Measurements from ENCODE around the gene TMTC1.

Gene TMTC1

DNA sequence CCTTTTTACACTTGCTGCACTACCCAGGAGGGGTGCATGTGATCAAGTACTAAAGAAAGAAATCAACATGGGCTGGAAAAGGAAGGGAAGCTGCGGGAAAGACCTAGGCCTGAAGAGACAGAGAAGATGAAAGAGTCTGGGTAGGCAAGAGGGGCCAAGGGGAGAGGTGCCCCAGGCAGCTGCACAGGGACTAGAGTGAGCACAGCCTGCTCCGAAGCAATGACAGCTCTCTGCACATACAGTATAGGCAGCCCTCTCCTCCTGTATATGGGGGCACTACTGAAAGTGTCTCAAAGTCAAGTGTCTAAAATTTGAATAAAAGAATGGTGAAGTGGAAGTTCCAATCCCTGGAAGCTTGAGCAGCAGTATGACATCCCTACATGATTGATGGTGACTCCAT lies 112.0 kb downstream of the TMTC1 start:
- no peaks in the 10 kb centered on the region for H3K36me3 ChIP-seq (ENCODE audit: insufficient read depth, low read length)
- H3K9me3 ChIP-seq (ENCODE audit: control insufficient read depth, insufficient read depth, low read length), result no peaks in the 10 kb centered on the region
- peaks cover 4% of the 10 kb centered on the region; the same call in 1 of the 2 replicates for H3K4me1 ChIP-seq (ENCODE audit: insufficient read depth, low read length)
- H3K9ac ChIP-seq (ENCODE audit: low read depth, low read length), result no peak overlapping the region

DNA sequence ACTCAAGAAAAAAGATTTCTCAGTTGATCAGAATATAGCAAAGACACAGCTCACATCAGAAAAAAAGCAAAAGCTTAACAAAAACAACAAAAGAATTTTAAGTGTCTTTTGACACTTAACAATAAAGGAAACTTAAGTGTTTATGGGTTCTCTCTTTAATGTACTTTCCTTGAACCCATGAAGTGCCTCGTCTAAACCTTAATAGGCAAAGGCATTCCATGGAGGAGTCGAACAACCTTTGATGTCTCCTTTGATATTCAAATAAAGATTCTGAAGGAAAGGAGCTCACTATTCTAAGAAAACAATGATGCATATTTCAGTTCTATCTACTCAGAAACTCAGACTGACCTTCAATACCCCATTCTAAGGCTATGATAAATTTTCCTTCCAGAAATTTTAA lies 116.7 kb downstream of the TMTC1 start:
- Histone ChIP-seq H3K9me3 (ENCODE audit: control insufficient read depth, insufficient read depth, low read length) (no peaks in the 10 kb centered on the region), H3K36me3 (ENCODE audit: insufficient read depth, low read length) (no peaks in the 10 kb centered on the region), H3K9ac (ENCODE audit: low read depth, low read length) (no peak overlapping the region), H3K4me1 (ENCODE audit: insufficient read depth, low read length) (peaks cover 12% of the 10 kb centered on the region; the same call in 1 of the 2 replicates)

DNA sequence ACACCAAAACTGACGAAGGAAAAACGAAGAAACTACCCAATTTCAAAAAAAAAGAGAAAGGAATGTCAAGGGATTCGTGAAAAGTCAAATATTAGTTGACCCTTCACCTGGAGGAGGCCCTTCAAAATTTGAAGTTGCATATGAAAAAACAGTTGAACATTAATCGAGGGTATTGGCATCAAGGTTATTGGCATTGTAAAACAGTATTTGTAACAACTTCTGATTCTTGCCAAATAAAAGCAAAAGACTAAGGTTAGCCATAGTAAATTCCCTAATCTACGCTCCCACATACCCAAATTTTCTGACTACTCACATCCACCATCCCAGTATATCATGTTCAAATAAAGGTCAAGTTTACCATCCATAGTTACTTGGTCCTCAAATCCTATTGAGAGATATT lies 118.6 kb downstream of the TMTC1 start:
- H3K9me3 ChIP-seq (ENCODE audit: control insufficient read depth, insufficient read depth, low read length), result no peaks in the 10 kb centered on the region
- H3K36me3 ChIP-seq (ENCODE audit: insufficient read depth, low read length), result no peaks in the 10 kb centered on the region
- peaks cover 12% of the 10 kb centered on the region; the same call in 1 of the 2 replicates for H3K4me1 ChIP-seq (ENCODE audit: insufficient read depth, low read length)
- no peak overlapping the region for H3K9ac ChIP-seq (ENCODE audit: low read depth, low read length)

DNA sequence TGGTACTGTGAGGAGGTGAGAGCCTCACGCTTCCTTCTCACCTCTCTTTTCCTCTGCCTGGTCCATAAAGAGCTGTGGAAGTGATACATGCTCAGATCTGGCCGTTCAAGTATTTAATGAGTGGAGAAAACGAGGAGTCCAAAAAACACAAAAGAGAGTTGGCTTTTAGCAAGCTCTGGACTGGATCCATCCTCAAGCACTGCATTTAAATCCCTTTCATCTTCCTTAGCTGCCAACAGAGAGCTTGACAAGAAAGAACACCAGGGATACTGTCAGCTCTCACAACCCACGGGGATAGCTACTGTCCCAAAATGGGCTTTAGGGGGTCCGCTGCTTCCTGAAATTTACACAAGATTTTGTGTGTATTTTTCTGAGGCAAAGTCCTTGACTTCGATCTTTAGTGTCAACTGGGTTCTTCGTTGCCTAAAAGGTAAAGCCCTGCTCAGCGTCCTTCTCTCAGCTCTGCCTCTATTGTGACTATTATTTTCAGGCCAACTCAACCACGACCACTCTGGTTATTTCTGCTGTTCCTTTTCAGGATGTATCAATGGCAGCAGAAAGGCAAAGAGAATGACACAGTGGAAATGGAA lies 120.9 kb downstream of the TMTC1 start:
- Histone ChIP-seq H3K9ac (ENCODE audit: low read depth, low read length) (no peak overlapping the region), H3K9me3 (ENCODE audit: control insufficient read depth, insufficient read depth, low read length) (no peaks in the 10 kb centered on the region), H3K4me1 (ENCODE audit: insufficient read depth, low read length) (peaks cover 12% of the 10 kb centered on the region; the same call in 1 of the 2 replicates), H3K36me3 (ENCODE audit: insufficient read depth, low read length) (no peaks in the 10 kb centered on the region)

DNA sequence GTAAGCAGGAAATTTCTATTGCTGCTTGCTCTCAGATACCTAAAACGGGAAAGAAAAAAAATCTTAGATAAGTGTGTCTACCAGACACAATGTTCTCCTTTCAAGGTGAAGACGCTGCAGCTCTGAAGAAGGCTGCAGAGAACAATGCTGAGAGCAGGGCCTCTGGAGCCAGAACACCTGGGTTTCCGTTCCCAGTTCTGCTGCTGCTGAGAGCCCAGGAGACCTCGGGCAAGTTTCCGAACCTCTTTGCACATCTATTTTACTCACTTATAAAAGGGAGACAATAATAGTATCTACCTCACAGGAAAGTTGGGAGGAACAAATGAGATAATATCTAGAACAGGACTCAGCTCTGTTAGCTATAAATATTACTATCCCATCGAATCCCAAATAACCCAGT lies 122.9 kb downstream of the TMTC1 start:
- Histone ChIP-seq H3K9ac (ENCODE audit: low read depth, low read length) (no peak overlapping the region), H3K9me3 (ENCODE audit: control insufficient read depth, insufficient read depth, low read length) (no peaks in the 10 kb centered on the region; the same call in 1 of the 2 replicates), H3K36me3 (ENCODE audit: insufficient read depth, low read length) (no peaks in the 10 kb centered on the region), H3K4me1 (ENCODE audit: insufficient read depth, low read length) (peaks cover 6% of the 10 kb centered on the region; the same call in 1 of the 2 replicates)

DNA sequence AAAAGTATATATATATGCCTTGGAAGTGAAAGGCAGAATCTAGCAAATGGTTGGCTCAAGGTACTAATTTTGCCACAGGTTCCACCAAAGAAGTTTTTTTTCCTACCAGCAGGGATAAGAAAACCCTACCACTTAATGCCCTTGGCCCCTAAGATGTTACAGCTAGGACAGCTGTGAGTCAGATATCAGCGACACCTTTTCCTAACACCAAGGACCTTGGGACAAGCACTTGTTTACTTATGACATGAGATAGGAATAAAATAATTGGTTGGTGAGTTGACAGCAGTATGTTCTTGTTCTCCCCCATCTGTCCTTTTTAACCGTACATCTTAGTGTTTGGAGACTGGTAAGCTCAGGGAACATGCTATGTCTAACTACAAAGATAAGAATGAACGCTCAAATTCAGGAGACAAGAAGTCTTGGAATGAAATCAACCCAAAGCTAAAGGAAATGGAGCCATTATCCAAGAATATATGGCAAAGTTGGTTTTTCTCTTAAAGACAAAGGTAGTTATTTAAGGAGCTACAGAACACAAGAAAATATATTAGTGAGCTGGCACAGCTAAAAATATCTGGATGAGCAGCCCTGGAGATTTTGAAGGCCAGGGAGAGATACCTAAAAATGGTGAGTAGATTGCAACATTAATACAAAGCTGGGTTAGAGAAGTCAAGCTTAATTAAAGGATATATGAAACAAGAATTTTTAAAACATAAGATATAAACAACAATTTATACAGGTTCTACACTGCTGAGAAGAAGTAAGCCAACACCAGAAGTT lies 126.8 kb downstream of the TMTC1 start:
- Histone ChIP-seq H3K36me3 (ENCODE audit: insufficient read depth, low read length) (no peaks in the 10 kb centered on the region), H3K9me3 (ENCODE audit: control insufficient read depth, insufficient read depth, low read length) (no peaks in the 10 kb centered on the region; the same call in 1 of the 2 replicates), H3K9ac (ENCODE audit: low read depth, low read length) (no peak overlapping the region), H3K4me1 (ENCODE audit: insufficient read depth, low read length) (no peaks in the 10 kb centered on the region)

DNA sequence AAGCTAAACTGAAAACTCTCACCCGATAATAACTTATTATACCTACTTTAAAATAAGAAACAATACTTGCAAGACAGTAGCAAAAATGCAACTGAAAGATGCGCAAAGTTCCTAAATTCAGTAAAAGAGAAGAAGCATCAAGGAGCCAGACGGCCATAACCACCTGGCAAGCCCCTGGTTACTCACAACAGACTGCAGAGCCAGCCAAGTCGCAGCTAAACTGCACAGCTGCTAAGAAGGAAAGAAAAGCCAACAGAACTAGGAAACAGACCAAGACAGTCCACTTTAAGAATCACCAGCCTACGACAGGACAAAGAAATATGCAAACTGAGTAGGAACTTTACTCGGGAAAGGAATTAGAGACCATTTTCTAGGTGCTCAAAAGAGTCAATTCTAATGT lies 127.9 kb downstream of the TMTC1 start:
- no peaks in the 10 kb centered on the region for H3K4me1 ChIP-seq (ENCODE audit: insufficient read depth, low read length)
- no peaks in the 10 kb centered on the region for H3K36me3 ChIP-seq (ENCODE audit: insufficient read depth, low read length)
- H3K9me3 ChIP-seq (ENCODE audit: control insufficient read depth, insufficient read depth, low read length), result no peaks in the 10 kb centered on the region; the same call in 1 of the 2 replicates
- no peak overlapping the region for H3K9ac ChIP-seq (ENCODE audit: low read depth, low read length)

DNA sequence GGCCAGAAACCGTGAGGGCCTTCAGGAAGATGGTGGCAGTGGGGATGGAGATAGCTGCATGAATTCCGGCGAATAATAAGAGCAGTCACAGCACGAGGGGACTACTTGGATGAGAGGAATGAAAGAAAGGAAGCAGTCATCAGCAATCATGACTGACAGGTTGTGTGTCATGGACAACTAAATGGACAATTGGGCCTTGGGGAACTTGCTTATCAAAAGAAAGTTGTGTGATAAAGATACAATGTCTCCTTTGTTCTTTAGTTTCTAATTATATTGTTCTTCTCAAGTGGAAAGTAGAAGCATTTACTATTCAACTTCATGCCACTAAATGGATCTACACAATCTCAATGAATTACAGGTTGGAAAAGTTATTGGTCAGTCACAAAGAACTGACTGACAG lies 130.5 kb downstream of the TMTC1 start:
- Histone ChIP-seq H3K9me3 (ENCODE audit: control insufficient read depth, insufficient read depth, low read length) (no peaks in the 10 kb centered on the region; the same call in 1 of the 2 replicates), H3K36me3 (ENCODE audit: insufficient read depth, low read length) (no peaks in the 10 kb centered on the region), H3K4me1 (ENCODE audit: insufficient read depth, low read length) (no peaks in the 10 kb centered on the region), H3K9ac (ENCODE audit: low read depth, low read length) (no peak overlapping the region)

DNA sequence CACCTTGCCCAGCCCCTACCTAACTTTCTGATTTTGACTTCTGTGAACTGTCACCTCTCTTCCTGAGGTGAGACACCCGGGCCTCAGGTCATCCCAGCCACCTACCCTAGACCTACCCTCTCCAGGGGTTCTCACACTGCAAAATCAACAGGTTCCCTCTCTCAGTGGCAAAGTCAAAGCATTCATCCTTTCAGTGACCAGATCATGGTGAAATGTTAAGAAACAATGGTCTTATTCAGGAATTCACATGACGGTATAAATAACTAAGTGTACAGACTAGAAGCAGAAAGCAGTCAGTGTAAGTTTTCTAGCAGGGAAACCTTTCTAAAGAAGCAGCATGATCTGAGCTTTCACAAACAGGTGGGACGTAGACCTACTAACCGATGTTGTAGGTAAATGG lies 133.4 kb downstream of the TMTC1 start:
- Histone ChIP-seq H3K9ac (ENCODE audit: low read depth, low read length) (no peak overlapping the region), H3K9me3 (ENCODE audit: control insufficient read depth, insufficient read depth, low read length) (no peaks in the 10 kb centered on the region), H3K36me3 (ENCODE audit: insufficient read depth, low read length) (no peaks in the 10 kb centered on the region), H3K4me1 (ENCODE audit: insufficient read depth, low read length) (no peaks in the 10 kb centered on the region)

DNA sequence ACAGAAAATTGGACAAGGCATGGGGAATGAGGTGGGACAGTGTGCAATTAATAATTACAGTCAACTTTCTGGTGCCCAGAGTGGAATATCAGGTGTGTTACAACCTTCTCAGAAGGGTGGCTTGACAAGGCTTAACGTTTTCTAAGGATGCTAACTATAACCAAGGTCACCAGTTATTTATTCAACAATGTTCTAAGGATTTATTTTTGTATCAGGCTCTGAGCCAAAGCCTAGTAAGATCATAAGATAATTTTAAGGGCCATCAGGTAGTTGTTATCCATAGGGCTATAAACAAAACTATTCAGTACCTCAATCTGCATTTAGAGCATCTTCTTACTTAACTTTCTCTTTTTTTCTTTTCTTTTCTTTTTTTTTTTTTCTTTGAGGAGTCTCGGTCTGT lies 134.0 kb downstream of the TMTC1 start:
- Histone ChIP-seq H3K9me3 (ENCODE audit: control insufficient read depth, insufficient read depth, low read length) (no peaks in the 10 kb centered on the region), H3K4me1 (ENCODE audit: insufficient read depth, low read length) (no peaks in the 10 kb centered on the region), H3K36me3 (ENCODE audit: insufficient read depth, low read length) (no peaks in the 10 kb centered on the region), H3K9ac (ENCODE audit: low read depth, low read length) (no peak overlapping the region)

DNA sequence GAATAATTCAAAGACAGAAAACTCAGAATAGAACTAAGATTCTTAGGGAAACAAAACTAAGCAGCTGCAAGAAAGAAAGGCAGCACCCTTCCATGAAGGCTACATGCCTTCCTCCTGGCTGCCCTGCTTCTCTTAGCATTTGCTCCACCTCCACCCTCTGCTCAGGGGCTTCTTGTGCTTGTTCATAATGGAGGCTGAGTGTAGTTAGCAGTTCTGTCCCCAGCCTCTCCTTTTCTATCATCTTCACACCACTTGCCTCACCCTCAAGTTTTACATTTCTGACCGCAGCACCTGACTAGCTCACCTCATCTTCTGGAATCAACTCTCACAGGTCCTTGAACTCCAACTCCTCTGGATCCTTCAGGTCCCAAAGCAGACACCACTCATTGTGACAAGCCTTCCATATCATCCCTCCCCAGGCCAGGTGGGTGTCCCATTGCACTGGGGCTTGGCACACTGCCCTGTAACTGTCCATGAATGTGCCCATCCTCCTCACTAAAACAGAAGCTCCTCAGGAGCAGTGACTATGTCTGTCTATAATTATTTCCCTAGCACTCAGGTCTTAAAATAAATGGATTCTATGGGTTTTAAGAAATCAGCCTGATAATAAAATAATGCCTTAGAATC lies 139.1 kb downstream of the TMTC1 start:
- no peak overlapping the region for H3K9ac ChIP-seq (ENCODE audit: low read depth, low read length)
- no peaks in the 10 kb centered on the region for H3K9me3 ChIP-seq (ENCODE audit: control insufficient read depth, insufficient read depth, low read length)
- H3K4me1 ChIP-seq (ENCODE audit: insufficient read depth, low read length), result peaks cover 10% of the 10 kb centered on the region
- no peaks in the 10 kb centered on the region for H3K36me3 ChIP-seq (ENCODE audit: insufficient read depth, low read length)

DNA sequence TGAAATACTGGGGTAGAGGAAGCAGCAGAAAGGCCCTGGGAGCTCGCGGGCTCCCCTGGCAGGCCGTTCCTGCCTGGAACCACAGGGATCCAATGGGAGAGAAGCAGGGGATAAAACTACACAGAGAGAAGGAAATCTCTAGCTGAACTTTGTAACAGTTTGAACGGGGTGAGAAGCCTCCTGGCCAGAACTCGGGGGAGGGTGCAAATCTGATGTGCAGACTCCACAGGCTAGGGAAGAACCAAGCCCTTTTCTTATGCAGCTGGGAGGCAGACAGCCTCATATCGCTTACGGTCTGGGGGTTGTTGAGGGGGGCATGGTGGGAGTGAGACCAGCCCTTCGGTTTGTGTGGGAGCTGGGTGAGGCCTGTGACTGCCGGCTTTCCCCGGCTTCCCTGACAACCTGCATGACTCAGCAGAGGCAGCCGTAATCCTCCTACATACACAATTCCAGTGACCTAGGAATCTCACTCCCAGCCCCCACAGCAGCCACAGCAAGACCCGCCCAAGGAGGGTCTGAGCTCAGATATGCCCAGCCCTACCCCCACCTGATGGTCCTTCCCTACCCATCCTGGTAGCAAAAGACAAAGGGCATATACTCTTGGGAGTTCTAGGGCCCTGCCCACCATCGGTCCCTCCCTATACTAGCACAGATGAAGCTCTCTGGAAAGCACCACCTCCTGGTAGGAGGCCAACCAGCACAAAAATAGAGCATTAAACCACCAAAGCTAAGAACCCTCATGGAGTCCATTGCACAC lies 143.0 kb downstream of the TMTC1 start:
- H3K36me3 ChIP-seq (ENCODE audit: insufficient read depth, low read length), result no peaks in the 10 kb centered on the region
- H3K9ac ChIP-seq (ENCODE audit: low read depth, low read length), result peak overlapping the region; percentile 46; the same call in 1 of the 2 replicates
- H3K9me3 ChIP-seq (ENCODE audit: control insufficient read depth, insufficient read depth, low read length), result no peaks in the 10 kb centered on the region
- peaks cover 11% of the 10 kb centered on the region for H3K4me1 ChIP-seq (ENCODE audit: insufficient read depth, low read length)

DNA sequence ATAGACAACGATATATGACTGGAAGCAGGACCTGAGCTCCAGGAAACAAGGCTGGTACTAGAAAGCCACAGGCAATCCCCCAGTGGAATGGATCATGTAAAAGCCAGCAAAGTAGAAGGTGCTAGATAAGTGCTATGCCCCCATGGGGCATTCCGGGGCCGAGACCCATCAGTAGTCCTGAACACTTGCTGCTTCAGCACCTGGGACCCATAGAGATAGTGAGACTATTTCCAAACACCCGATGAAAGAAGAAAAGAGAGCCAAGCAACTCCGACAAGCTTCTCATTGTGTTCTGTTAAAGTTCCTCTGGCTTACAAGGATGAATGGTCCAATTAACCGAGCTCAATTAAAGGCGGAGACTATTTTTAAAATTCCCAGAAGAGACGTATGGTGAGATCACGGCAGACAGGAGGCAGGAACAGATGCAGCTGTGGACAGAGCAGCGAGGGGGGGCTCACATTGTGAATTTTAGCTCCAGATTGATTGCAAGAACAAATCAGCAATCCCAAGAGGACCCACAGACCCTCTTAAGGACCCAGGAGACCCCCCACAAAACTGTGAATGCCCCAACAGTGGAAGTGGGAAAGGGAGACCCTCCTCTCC lies 143.7 kb downstream of the TMTC1 start:
- 0 out of 2 replicates have a peak overlapping the region, but pooled peaks have one; percentile 46 for H3K9ac ChIP-seq (ENCODE audit: low read depth, low read length)
- H3K9me3 ChIP-seq (ENCODE audit: control insufficient read depth, insufficient read depth, low read length), result no peaks in the 10 kb centered on the region
- H3K4me1 ChIP-seq (ENCODE audit: insufficient read depth, low read length), result peaks cover 13% of the 10 kb centered on the region
- H3K36me3 ChIP-seq (ENCODE audit: insufficient read depth, low read length), result no peaks in the 10 kb centered on the region

DNA sequence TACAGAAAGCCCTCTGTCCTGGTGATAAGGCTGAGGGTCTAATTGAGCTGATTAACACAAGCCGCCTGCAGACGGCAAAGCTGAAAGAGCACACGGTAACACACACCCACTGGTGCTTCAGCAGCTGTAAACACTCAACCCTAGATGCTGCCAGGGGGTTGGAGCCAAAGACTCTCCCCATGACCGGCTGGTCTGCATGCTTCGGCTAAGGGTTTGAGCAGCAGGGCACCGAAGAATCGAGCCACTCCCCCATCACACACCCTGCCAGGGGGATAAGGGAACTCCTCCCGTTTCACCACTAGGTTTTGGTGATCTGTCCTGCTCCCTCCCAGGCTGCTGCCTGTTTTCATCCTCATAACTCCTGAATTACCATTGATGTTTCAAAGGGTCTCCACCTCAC lies 145.2 kb downstream of the TMTC1 start:
- H3K9me3 ChIP-seq (ENCODE audit: control insufficient read depth, insufficient read depth, low read length), result no peaks in the 10 kb centered on the region
- H3K4me1 ChIP-seq (ENCODE audit: insufficient read depth, low read length), result peaks cover 22% of the 10 kb centered on the region
- no peak overlapping the region for H3K9ac ChIP-seq (ENCODE audit: low read depth, low read length)
- no peaks in the 10 kb centered on the region for H3K36me3 ChIP-seq (ENCODE audit: insufficient read depth, low read length)
